H7 (cell line): ENCODE measurements around the gene FERD3L. TPM values are rescaled to one million over a fixed set of nuclear protein-coding genes. Genes with fewer than 3 reads are reported as not detected.

Experiments
- DNase-seq: peaks from one replicate; pipeline ENCODE4 v3.0.0; 2012
- H3K27me3 ChIP-seq: 2 replicates; pipeline ENCODE4 v1.6.0; 2011; ENCODE audit warnings: mild to moderate bottlenecking, low read length; ENCODE audit not compliant: control insufficient read depth, insufficient read depth
- H3K36me3 ChIP-seq: replicated peaks from 2 replicates; pipeline ENCODE4 v1.5.1; 2011; ENCODE audit warnings: low read length; ENCODE audit not compliant: control insufficient read depth, insufficient read depth
- H3K4me3 ChIP-seq: 2 replicates; pipeline ENCODE4 v1.5.1; 2011; ENCODE audit warnings: low read depth, mild to moderate bottlenecking, control low read depth, low read length, moderate library complexity; ENCODE audit not compliant: insufficient read depth
- total RNA-seq: library from RNA; depleted of rRNA; stranded (reverse); fragments of >200 nt; shearing (Covaris generic); gene quantifications from 2 replicates; pipeline ENCODE4 v1.2.3, GENCODE V29; 2014

The FERD3L gene
- total RNA-seq, 1 experiment from 2014 or later = not detected

- peak; percentile 44 for DNase-seq
- H3K4me3 ChIP-seq = no peak overlapping the region
Measured at GRCh38 chr7:19110776-19111175, 34.4 kb downstream of the FERD3L start.

GRCh38 chr7:19110026-19110730 lies 35.0 kb downstream of the FERD3L start:
- H3K27me3 ChIP-seq = peaks cover 100% of the 10 kb centered on the region
- H3K36me3 ChIP-seq = no peaks in the 10 kb centered on the region
- no peak overlapping the region for H3K4me3 ChIP-seq
- no peak for DNase-seq

More at GRCh38 chr7:19110776-19111175, 34.4 kb downstream of the FERD3L start:
- no peaks in the 10 kb centered on the region for H3K36me3 ChIP-seq
- peaks cover 100% of the 10 kb centered on the region for H3K27me3 ChIP-seq

GRCh38 chr7:19109000-19109946 lies 35.9 kb downstream of the FERD3L start:
- Histone ChIP-seq H3K36me3 (no peaks in the 10 kb centered on the region), H3K27me3 (peaks cover 100% of the 10 kb centered on the region), H3K4me3 (no peak overlapping the region)
- no peak for DNase-seq

- Histone ChIP-seq H3K36me3 (no peaks in the 10 kb centered on the region), H3K4me3 (peak overlapping the region; percentile 32), H3K27me3 (peaks cover 96% of the 10 kb centered on the region)
- DNase-seq = peak; percentile 63
Measured at GRCh38 chr7:19107356-19108146, 37.7 kb downstream of the FERD3L start.

GRCh38 chr7:19107081-19107355 lies 38.2 kb downstream of the FERD3L start:
- H3K4me3 ChIP-seq = 0 out of 2 replicates have a peak overlapping the region, but pooled peaks have one; percentile 32
- no peak for DNase-seq
- H3K27me3 ChIP-seq = peaks cover 90% of the 10 kb centered on the region
- H3K36me3 ChIP-seq = no peaks in the 10 kb centered on the region

- H3K27me3 ChIP-seq = peaks cover 88% of the 10 kb centered on the region
- no peaks in the 10 kb centered on the region for H3K36me3 ChIP-seq
- H3K4me3 ChIP-seq = peak overlapping the region; percentile 27
- peak; percentile 63 for DNase-seq
Measured at GRCh38 chr7:19106241-19107080, 38.8 kb downstream of the FERD3L start.

- Histone ChIP-seq H3K27me3 (peaks cover 79% of the 10 kb centered on the region), H3K4me3 (no peak overlapping the region), H3K36me3 (no peaks in the 10 kb centered on the region)
- DNase-seq = no peak
Measured at GRCh38 chr7:19105546-19105945, 39.7 kb downstream of the FERD3L start.

- no peaks in the 10 kb centered on the region for H3K36me3 ChIP-seq
- H3K4me3 ChIP-seq = no peak overlapping the region
- peaks cover 71% of the 10 kb centered on the region for H3K27me3 ChIP-seq
- DNase-seq = no peak
Measured at GRCh38 chr7:19104811-19105210, 40.4 kb downstream of the FERD3L start.

GRCh38 chr7:19102884-19103283 lies 42.3 kb downstream of the FERD3L start:
- Histone ChIP-seq H3K4me3 (no peak overlapping the region), H3K27me3 (peaks cover 52% of the 10 kb centered on the region), H3K36me3 (no peaks in the 10 kb centered on the region)
- DNase-seq = no peak

- peaks cover 42% of the 10 kb centered on the region for H3K27me3 ChIP-seq
- DNase-seq = no peak
Measured at GRCh38 chr7:19101909-19102308, 43.3 kb downstream of the FERD3L start.

GRCh38 chr7:19101472-19101871 lies 43.7 kb downstream of the FERD3L start:
- peaks cover 38% of the 10 kb centered on the region for H3K27me3 ChIP-seq
- no peak overlapping the region for H3K4me3 ChIP-seq
- DNase-seq = no peak
- H3K36me3 ChIP-seq = no peaks in the 10 kb centered on the region

More at GRCh38 chr7:19101909-19102308, 43.3 kb downstream of the FERD3L start:
- H3K36me3 ChIP-seq = no peaks in the 10 kb centered on the region
- H3K4me3 ChIP-seq = no peak overlapping the region

- no peak overlapping the region for H3K4me3 ChIP-seq
- DNase-seq = no peak
- H3K36me3 ChIP-seq = no peaks in the 10 kb centered on the region
- H3K27me3 ChIP-seq = peaks cover 22% of the 10 kb centered on the region
Measured at GRCh38 chr7:19099924-19100323, 45.3 kb downstream of the FERD3L start.

GRCh38 chr7:19099194-19099593 lies 46.0 kb downstream of the FERD3L start:
- H3K4me3 ChIP-seq = no peak overlapping the region
- no peaks in the 10 kb centered on the region for H3K36me3 ChIP-seq
- H3K27me3 ChIP-seq = peaks cover 15% of the 10 kb centered on the region
- no peak for DNase-seq

GRCh38 chr7:19098510-19098909 lies 46.7 kb downstream of the FERD3L start:
- H3K36me3 ChIP-seq = no peaks in the 10 kb centered on the region
- H3K27me3 ChIP-seq = peaks cover 11% of the 10 kb centered on the region
- no peak for DNase-seq
- no peak overlapping the region for H3K4me3 ChIP-seq
